Ascending aorta (tissue), 2 donors: ENCODE measurements around the gene RPS6KA4. TPM values are rescaled to one million over a fixed set of nuclear protein-coding genes. Genes with fewer than 3 reads are reported as not detected.

ENCODE experiments used
- DNase-seq, 2 donors: peaks; one replicate each; pipeline ENCODE4 v3.0.0-alpha.2; 2019; ENCODE audit warnings: low spot score in 2 of 2
- H3K27ac ChIP-seq, 2 donors: fragments of 200-600 bp; sonication (generic); one replicate each; pipeline ENCODE4 v1.5.1; 2016 to 2017; ENCODE audit warnings: mild to moderate bottlenecking in 1 of 2
- H3K27me3 ChIP-seq: fragments of 200-600 bp; sonication (generic); one replicate; pipeline ENCODE4 v1.5.1; 2017
- H3K36me3 ChIP-seq, 2 donors: fragments of 200-600 bp; sonication (generic); one replicate each; pipeline ENCODE4 v1.5.1; 2016
- H3K4me1 ChIP-seq, 2 donors: fragments of 200-600 bp; sonication (generic); one replicate each; pipeline ENCODE4 v1.5.1; 2016 to 2017; ENCODE audit warnings: mild to moderate bottlenecking in 1 of 2
- H3K4me3 ChIP-seq, 2 donors: fragments of 200-600 bp; sonication (generic); one replicate each; pipeline ENCODE4 v1.5.1; 2016 to 2017; ENCODE audit warnings: mild to moderate bottlenecking in 1 of 2
- H3K9me3 ChIP-seq, 2 donors: fragments of 200-600 bp; sonication (generic); one replicate each; pipeline ENCODE4 v1.5.1; 2016
- intact Hi-C: fragments of 100-400 bp; cut with DNase I; formaldehyde crosslinking; loops from one replicate; pipeline ENCODE4 v1.15.1; 2023
- total RNA-seq: library from RNA; depleted of rRNA; stranded (reverse); fragments of >200 nt; gene quantifications from one replicate; pipeline ENCODE4 v1.1.0, GENCODE V29; 2016
- TF ChIP-seq, protein P1 (sequence below), 3 experiments: fragments of 200-600 bp in 2 of 3; fragments of 450-650 bp in 1 of 3; sonication (generic) in 2 of 3; IDR thresholded peaks; one replicate each; pipeline ENCODE4 v1.5.1; 2016 to 2019; ENCODE audit warnings: antibody characterized with exemption in 3 of 3, mild to moderate bottlenecking in 1 of 3, moderate library complexity in 1 of 3

RPS6KA4 gene
- total RNA-seq, 1 donor from 2014 or later = 81.5 TPM

GRCh38 chr11:64390558-64390957, 31.6 kb downstream of the RPS6KA4 start:
- Histone ChIP-seq H3K4me1 (peaks cover under 1% of the 10 kb centered on the region in 2 donors), H3K4me3 (no peak overlapping the region), H3K36me3 (no peaks in the 10 kb centered on the region), H3K9me3 (no peaks in the 10 kb centered on the region), H3K27me3 (no peaks in the 10 kb centered on the region), H3K27ac (no peak overlapping the region)
- DNase-seq = no peak
- intact Hi-C loops = no loop called here
- TF ChIP-seq, protein P1, sequence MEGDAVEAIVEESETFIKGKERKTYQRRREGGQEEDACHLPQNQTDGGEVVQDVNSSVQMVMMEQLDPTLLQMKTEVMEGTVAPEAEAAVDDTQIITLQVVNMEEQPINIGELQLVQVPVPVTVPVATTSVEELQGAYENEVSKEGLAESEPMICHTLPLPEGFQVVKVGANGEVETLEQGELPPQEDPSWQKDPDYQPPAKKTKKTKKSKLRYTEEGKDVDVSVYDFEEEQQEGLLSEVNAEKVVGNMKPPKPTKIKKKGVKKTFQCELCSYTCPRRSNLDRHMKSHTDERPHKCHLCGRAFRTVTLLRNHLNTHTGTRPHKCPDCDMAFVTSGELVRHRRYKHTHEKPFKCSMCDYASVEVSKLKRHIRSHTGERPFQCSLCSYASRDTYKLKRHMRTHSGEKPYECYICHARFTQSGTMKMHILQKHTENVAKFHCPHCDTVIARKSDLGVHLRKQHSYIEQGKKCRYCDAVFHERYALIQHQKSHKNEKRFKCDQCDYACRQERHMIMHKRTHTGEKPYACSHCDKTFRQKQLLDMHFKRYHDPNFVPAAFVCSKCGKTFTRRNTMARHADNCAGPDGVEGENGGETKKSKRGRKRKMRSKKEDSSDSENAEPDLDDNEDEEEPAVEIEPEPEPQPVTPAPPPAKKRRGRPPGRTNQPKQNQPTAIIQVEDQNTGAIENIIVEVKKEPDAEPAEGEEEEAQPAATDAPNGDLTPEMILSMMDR (IDR thresholded peaks at IDR 0.05) = no peak

- DNase-seq = no peak
- TF ChIP-seq, protein P1 (IDR thresholded peaks at IDR 0.05) = no peak
- no peak overlapping the region for H3K4me3 ChIP-seq
- intact Hi-C loops = no loop called here
- no peak overlapping the region for H3K27ac ChIP-seq
- H3K36me3 ChIP-seq = no peaks in the 10 kb centered on the region
- H3K27me3 ChIP-seq = no peaks in the 10 kb centered on the region
- no peaks in the 10 kb centered on the region for H3K9me3 ChIP-seq
- peaks cover 4 to 5% of the 10 kb centered on the region in 2 donors for H3K4me1 ChIP-seq
Measured at GRCh38 chr11:64391839-64392238, 32.9 kb downstream of the RPS6KA4 start.

DNA sequence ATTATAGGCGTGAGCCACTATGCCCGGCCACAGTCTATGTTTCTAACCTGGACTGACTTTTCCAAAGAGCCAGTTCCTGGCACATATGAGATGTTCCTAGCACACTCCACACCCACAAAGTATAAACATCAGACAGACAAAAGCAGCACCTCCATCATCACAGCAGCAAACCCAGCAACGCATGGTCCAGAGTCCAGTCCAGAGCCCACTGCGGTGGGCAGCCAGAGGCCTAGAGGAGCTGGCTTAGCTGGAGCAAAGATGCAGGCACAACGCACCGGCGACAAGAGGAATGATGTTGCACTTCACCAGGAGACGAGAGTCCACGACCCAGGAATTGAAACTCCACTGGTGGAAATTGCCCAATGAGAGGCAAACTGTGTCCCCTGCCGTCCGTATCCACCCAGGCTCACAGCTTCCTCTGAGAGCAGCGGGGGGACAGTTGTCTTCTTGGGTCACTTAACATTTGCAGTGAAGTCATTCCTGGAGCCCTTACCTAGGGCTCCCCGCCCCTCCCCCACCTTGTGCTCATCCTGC, 36.6 kb downstream of the RPS6KA4 start:
- Histone ChIP-seq H3K9me3 (no peaks in the 10 kb centered on the region), H3K36me3 (no peaks in the 10 kb centered on the region), H3K4me1 (peaks cover 4 to 5% of the 10 kb centered on the region in 2 donors), H3K4me3 (no peak overlapping the region), H3K27ac (no peak overlapping the region), H3K27me3 (no peaks in the 10 kb centered on the region)
- TF ChIP-seq, protein P1 (IDR thresholded peaks at IDR 0.05) = no peak
- intact Hi-C loops = no loop called here
- no peak for DNase-seq

- Histone ChIP-seq H3K4me3 (peak overlapping the region in 1 of 2 donors; percentile 6), H3K9me3 (no peaks in the 10 kb centered on the region), H3K4me1 (peaks cover 4 to 5% of the 10 kb centered on the region in 2 donors), H3K36me3 (no peaks in the 10 kb centered on the region), H3K27ac (no peak overlapping the region), H3K27me3 (no peaks in the 10 kb centered on the region)
- no peak for DNase-seq
- TF ChIP-seq, protein P1 (IDR thresholded peaks at IDR 0.05) = no peak
- intact Hi-C loops = no loop called here
Measured at GRCh38 chr11:64396079-64396591, 37.2 kb downstream of the RPS6KA4 start.

DNA sequence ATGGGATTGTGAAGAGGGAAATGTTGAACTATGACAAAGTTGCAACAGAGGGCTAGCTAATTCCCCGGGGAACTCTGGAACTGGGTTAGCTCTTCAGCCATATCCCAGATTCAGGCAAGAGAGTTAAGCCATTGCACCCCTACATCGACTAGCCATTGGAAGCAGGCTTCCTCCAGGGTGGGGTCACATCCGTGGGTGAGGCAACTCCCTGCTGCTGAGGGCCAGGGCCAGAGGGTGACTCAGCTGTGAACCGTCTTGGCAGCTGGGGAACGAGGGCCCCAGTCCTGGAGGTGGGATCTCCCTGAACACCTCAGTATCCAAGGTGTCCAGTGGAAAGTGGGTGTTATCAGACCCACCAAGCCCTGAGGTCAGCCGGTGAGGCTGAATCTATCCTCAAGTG, 41.1 kb downstream of the RPS6KA4 start:
- no peak for DNase-seq
- Histone ChIP-seq H3K36me3 (no peaks in the 10 kb centered on the region), H3K4me3 (no peak overlapping the region), H3K9me3 (no peaks in the 10 kb centered on the region), H3K27me3 (no peaks in the 10 kb centered on the region), H3K27ac (no peak overlapping the region), H3K4me1 (peaks cover 4 to 5% of the 10 kb centered on the region in 2 donors)
- intact Hi-C loops = no loop called here
- TF ChIP-seq, protein P1 (IDR thresholded peaks at IDR 0.05) = no peak
